DMS79 (cell line): ENCODE results near the gene RAP1B.

Source experiments
- DNase-seq: peaks from one replicate; lab custom pipeline; 2025; lab: John Stamatoyannopoulos, UW

The RAP1B gene

DNA sequence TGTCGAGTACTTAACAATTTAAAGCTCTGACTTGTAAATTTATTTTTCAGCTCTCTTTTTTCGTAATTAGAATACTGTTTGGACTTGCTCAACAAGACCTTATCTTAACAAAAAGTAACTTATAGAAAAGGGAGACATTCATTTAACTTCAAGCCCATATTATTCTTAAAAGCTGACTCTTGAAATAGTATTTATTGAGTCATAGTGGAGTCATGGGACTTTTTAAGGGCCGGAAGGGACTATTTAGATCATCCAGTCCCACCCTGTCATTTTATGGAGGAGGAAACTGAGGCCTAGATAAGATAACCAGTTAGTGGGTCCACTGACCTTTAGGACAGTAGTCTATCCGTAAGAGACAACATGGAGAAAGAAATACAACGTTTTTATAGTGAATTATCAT lies 1.5 kb downstream of the RAP1B start:
- no peak for DNase-seq

DNA sequence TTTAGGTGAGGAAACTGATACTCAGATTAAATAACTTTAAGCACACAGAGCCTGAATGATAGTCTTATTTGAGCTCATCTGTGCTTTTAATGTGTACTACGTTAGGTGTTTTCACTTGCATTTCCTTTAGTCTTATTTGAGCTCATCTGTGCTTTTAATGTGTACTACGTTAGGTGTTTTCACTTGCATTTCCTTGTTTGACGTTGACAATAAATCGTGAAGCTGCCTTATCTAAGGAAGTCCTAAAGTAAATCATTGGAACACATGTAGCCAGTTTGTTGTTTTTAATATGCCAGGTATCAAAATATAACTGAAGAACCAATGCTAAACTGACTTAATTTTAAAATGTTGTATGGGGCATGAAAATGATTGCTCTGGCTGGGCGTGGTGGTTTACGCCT lies 2.0 kb downstream of the RAP1B start:
- no peak for DNase-seq

DNA sequence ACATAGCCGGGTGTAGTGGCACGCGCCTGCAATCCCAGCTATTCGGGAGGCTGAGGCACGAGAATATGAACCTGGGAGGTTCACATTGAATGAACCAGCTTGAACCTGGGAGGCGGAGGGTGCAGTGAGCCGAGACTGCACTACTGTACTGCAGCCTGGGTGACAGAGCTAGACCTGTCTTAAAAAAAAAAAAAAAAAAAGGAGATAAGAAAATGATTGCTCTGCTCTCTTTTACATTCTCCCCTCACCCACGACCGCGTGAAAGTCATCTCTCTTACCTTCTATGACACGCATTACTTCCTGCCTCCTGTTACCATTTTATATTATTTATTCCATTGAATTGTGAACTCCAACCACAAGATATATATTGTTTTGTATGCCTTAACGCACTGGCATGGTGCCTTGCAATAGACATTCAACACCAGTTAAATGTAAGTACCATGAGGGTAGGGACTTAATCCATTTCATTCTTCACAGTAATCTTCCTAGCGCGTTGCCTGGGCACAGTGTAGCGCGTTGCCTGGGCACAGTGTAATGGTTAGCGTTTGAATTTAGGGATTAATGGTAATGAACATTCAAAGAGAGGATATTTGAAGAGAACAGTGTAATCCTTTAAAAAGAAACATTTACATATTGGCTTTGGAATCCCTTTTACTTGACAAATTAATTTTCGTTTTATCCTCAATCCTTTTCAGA lies 2.7 kb downstream of the RAP1B start:
- no peak for DNase-seq

DNA sequence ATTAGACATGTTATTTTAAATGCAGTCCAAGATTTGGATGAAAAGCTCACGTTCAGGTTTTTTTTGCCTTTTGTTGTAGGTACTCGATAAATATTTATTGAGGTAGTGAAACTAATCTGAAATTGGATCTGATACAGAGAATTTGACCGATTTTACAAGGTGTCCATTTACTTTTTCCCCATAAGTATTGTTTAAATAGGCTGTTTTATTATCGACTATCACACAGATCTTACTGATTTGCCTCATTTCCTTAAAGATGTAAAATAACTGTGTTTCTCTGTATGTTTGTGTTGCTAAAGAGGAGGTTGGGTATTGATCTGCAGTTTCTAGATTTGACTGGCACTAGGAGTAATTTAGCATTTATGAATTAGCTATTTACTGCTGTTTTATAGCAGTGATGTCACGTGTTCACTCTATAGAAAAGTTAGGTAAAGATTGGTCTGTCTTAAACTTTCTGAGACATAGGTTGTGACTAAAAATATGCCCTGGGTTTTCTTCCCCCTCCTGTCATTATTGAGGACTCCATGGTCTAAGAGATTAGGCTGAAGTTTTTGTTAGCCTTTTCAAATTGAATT lies 3.5 kb downstream of the RAP1B start:
- no peak for DNase-seq

DNA sequence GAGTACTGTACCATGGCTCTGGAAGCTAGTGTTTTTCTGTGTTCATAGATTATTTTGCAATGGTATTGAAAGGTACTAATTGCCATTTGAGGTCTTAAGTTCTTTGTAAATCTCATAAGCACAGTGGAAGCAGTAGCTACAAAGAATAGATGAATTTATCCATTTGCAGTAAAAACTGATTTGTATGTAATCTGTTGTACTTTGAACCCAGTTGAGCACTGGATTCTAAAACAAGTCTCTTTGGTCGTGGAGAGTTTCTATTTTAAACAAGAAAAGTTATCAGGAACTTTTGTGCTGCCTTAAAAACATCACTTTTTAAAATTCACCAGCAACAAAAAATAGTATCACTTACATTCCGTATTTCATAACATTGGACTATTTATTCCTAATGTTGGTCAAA lies 4.1 kb downstream of the RAP1B start:
- no peak for DNase-seq

DNA sequence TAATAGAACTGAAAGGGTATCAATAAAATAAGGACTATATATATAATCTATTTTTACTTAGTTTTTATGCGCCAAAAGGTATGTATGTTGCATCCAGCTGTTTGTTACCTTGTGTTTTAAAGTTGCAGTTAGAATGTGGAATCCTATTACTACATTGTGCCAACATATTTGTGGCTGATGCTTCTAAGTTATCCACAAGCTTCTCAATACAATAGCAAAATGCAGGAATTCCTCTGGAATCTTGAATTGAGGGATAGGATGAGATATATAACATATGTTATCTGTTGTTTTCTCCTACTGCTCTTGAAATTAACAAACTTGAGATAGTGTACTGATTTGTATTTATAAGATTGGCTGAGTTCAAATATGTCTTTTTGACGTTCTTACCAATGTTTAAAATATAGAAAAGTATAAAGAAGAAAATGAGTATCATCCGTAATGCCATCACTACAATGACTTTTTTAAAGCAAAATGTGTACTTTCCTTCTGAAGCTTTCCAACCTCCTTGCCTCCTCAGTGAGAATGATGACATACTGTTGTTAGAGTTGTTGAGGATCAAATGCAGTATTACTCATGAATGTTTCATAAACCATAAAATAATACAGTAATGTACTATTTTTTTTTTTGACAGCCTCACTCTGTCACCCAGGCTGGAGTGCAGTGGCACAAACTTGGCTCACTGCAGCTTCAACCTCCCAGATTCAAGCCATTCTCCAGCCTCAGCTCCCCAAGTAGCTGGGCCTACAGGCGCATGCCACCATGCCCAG lies 6.6 kb downstream of the RAP1B start:
- no peak for DNase-seq

DNA sequence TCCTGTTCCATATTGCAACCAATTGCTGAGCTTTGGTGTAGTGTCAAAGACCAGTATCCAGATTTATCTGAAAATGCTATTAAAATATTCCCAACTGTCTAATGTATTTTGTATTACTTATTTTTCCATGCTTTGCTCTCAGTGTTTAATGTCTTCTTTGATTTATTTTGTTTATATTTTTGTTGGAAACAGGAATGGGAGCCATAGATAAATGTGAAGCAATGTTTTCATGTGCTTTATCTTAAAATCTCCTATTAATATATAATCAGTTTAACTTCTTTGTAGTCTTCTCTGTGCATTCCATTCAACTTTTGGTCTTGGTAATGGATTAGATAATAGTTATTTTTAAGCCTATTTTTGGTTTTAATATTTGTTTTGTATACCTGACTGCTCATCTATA lies 8.8 kb downstream of the RAP1B start:
- no peak for DNase-seq

DNA sequence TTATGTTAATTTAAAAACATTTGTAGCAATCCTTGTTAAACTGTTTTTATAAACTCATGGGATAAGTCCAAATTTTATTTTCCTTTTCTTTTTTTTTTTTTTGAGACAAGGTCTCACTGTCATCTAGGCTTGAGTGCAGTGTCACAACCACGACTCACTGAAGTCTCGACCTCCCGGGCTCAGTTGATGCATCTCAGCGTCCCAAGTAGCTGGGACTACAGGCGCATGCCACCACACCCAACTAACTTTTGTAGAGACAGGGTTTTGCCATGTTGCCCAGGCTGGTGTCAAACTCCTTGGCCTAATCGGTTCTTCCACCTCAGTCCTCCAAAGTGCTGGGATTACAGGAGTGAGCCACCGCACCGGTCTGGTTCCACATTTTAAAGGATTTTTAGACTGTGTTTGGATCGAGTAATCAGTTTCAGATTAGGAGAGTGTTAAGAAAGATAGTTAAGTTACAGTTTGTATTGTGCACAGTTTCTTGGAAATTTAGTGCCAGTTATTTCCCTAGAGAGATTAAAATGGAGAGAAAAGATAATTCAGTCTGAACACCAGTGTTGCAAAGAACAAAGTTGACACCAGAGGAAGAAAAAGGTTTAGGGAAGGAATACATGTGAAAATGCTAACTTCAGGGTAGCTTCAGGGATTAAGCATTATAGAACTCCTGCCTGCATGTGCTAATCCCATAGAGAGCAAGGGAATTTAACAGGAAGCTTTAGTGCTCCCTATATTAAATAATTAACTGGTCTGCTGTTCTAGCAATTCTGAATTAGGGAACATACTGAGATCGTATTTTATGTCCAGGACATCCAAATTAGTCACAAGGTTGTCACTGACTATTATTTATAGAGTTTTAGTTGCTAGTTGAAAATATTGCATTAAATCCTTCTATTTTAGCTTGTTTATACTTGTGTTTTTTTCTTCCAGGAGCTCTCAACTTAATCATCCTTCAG lies 10.1 kb downstream of the RAP1B start:
- no peak for DNase-seq

DNA sequence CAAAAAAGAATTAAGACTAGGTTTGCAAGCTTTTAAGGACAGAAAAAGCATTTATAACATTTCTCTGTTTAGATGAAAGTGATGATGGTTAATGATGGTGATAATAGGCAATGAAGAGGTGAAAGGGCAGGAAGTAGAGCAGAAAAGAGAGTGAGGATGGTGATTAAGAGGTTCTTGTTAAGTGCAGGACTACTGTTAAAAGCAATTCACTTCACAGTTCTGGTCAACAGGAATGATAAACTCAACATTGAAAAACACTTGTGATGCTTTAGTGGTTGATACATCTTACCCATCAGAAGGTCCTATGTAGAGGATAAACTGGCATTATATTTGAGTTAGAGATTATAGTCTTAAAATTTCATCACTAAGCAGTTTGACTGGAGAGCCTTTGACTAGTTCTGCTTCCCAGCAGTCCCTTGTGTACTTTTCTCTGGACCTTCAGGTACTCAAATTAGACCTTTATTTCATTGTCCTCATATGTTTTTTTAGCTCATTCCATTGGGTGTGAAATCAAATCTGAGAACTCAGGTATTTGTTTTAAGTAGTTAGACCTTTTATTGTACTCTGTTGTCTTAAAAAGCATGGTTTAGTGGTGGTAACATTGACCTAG lies 10.9 kb downstream of the RAP1B start:
- no peak for DNase-seq

DNA sequence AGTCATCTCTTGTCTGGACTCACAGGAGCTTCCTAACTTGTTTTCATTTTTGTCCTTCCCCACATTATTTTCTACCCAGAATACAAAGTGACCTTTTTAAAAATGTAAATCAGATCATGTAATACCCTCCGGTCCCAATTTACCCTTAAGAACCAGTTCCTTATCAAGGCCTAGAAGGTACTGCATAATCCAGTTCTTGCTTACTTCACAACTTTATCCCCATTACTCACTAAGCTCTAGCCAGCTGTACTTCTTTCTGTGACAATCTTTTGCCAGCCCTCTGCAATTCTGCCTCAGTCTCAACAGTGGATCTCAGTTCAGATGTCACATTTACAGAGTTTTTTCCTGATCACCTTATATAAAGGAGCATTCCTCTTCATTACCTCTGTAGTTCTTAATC lies 11.6 kb downstream of the RAP1B start:
- DNase-seq = no peak

DNA sequence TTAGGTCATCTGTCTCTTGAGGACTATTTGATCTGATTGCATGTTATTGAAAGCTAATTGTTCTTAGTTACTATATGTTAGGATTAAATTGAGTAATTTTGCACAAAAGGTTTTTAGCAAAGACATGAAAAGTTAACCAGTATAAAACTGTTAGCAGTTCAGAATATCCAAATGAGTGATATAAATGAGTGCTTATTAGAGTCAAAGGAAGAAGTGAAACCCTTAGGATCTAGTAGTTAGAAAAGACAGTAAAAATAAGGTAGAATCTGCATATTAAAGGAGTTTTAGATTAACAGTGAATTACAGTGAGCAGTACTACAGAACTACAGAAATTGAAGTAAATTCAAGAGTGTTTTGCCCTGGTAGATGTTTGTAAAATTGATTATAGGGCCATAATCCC lies 12.4 kb downstream of the RAP1B start:
- DNase-seq = no peak

DNA sequence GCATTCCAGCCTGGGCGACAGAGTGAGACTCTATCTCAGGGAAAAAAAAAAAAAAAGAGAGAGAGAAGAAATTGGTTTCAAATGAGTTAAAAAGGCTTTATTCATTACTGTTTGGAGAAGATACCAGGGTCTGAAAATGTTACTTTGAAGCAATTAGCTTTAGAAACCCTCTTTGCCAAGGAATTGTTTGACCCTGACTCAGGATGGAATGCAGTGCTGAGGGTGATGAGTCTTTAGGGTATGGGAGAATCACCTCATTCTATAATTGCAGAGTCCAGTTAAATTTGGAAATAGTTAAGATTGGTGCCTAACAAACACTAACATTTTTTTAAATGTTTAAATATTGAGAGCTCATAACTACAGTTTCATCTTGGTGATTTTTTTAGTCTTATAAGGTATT lies 13.3 kb downstream of the RAP1B start:
- no peak for DNase-seq

DNA sequence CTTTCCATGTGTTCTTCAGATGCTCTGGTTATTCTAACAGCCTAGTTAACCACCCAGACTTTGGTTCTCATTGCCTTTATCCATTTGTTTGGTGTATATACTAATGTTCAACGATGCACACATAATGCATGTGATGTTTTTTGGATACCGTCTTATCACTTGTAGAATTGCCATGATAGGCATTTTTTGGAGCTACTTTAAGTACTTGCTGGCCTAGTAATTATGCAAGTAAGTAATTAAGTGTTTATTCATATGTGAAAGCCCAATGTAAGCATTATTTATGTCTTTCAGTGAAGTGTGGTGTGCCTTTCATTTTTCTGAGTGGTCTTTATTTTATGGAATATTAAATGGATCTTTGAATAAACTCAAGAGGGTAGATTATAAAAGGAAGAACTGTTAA lies 14.2 kb downstream of the RAP1B start:
- DNase-seq = no peak

DNA sequence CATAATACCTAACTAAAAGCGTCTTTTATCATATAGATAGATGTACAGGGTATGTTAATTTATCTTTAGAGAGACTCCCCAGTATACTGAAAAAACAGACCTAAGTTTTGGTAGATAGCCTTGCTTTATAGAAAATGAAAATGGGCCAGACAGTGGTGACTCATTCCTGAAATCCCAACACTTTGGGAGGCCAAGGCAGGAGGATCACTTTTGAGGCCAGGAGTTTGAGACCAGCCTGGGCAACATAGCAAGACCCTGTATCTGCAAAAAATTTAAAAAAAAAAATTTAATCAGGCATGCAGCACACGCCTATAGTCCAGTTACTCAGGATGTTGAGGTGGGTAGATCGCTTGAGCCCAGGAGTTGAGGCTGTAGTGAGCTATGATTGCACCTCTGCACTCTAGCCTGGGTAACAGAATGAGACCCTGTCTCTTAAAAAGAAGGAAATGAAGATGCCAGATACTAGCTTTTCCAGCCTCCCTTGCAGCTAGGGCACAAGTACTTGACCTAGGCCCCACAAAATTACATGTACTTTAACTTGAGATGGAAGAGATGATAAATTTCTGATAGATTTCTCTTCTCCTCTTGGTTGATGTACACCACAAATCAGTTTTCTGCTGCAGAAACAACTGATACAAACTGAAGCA lies 17.1 kb downstream of the RAP1B start:
- DNase-seq = no peak

DNA sequence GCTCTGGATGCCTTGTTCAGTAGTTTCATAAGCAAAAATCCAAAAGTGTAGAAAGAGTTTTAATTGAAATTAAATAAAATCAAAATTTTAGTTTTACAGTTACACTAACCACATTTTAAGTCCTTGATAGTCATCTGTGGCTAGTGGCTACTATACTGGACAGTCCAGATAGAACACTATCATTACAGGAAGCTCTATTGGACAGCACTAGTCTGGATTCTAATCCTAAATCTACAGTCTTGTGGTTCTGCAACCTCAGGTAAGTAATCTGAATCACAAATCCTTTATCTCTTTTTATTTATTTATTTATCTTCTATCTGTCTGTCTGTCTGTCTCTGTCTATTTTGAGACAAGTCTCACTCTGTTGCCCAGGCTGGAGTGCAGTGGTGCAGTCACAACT lies 18.0 kb downstream of the RAP1B start:
- no peak for DNase-seq

DNA sequence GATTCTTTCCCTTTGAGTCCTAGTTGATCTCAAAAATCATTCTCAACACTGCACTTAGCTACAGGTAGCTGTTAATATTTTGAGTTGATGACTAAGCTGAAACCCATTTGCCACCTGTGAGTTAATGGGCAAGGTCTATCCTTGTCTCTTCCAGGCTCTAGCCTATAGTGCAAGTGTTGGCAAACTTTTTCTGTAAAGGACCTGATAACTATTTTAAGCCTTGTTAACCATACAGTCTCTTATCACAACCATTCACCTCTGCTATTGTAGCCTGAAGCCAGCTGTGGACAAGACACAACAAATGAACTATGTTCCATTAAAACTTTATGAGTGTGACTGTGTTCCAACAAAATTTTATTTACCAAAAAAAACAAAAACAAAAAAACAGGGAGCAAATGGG lies 19.4 kb downstream of the RAP1B start:
- DNase-seq = no peak

DNA sequence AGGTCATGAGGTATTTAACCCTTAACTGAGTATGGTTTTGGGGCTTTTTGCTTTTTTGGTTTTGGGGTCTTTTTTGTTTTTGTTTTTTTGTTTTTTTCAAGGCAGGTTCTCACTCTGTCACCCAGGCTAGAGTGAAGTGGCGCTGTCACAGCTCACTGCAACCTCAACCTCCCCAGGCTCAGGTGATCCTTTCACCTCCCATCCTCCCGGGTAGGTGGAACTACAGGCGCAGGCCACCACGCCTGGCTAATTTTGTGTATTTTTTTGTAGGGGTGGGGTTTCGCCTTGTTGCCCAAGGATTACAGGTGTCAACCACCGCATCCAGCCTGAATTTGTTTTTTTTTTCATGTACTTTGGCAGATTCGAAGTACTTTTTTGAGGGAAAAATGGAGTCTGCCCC lies 19.9 kb downstream of the RAP1B start:
- DNase-seq = no peak

DNA sequence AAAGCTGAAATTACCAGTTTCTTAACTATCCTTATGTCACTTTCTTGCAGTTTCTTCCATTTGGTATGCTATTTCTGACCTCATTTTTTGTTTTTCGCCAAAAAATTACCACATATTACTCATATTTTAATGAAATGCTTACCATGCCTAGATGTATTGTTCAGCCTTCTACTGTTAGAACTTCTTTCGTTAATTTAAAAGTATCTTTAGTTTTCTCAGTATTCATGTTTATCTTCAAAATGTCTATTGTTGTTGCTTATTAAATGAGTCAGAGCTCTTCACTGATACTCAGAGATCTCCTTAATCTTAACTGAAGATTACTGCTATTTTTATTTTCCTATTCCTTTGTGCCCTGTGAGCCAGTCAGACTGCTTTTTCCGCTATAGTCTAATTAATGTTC lies 20.5 kb downstream of the RAP1B start:
- no peak for DNase-seq

DNA sequence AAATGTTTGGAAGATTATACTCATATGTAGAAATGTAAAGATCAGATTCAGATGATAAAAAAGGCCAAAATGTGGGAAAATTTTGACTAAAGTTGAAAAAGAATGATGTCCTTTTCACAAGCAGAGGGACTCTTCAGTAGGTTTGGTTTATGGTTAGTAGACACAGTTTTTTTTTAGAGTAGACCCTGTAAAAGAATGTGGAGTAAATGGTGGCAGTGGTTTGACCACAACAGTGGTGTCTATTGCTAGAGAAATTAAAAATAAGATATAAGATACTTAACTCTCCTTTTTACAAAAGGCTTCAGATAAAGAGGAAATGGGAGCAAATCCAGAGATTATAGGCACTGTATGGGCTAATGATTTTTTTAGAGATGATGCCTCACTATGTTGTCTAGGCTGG lies 21.8 kb downstream of the RAP1B start:
- DNase-seq = no peak

DNA sequence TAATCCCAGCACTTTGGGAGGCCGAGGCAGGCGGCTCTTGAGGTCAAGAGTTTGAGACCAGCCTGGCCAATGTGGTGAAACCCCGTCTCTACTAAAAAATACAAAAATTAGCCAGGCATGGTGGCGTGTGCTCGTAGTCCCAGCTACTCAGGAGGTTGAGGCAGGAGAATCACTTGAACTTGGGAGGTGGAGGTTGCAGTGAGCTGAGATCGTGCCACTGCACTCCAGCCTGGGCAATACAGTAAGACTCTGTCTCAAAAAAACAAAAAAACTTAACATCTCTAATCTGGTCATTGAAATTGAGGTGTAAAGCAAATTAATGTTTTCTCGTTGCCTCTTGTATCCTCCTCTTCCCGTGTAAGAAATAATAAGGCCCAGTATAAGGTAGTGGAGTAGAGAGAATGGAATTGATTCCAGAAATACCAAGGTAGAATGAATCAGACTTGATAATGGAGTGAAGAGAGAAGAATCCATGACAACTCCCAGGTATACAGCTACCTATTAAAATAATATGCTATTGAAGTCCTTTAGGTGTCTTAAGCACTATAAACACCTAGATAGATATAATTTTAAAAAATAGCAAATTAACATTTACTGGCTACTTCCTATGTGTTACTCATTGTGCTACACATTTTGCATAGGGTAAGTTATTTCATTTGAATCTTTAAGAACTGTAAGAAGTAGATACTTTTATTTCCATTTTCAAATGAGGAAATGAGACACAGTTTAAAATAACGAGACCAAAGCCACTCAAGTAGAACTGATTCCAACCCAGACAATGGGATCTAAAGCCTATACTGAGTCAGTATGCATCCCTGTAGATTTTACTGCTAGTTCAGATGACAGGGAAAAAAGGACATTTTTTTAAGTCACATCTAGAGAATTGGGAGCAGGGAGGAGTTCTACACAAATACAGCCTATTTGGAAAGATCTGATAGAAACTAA lies 23.2 kb downstream of the RAP1B start:
- DNase-seq = no peak
